Measurements from ENCODE around the gene AMOTL1. TPM values are rescaled to one million over a fixed set of nuclear protein-coding genes. Genes with fewer than 3 reads are reported as not detected.
A peak's percentile ranks its signal among the peaks of the same experiment; 100 is the strongest.

The AMOTL1 gene
- total RNA-seq, 2 donors from 2014 or later = 0.25 to 2.0 TPM

- Mint-ChIP-seq H3K4me1 (peaks cover 6% of the 10 kb centered on the region), H3K27ac (no peak overlapping the region), H3K36me3 (ENCODE audit: low read depth) (no peaks in the 10 kb centered on the region), H3K4me3 (no peak overlapping the region), H3K27me3 (peaks cover 69% of the 10 kb centered on the region)
- ATAC-seq = no peak
- no peaks in the 10 kb centered on the region for H3K9me3 ChIP-seq (ENCODE audit: control insufficient read depth, low read length, poor library complexity, severe bottlenecking)
- no peak for DNase-seq
Measured at GRCh38 chr11:94871491-94872185, 103.5 kb downstream of the AMOTL1 start.

GRCh38 chr11:94873916-94874540 lies 105.9 kb downstream of the AMOTL1 start:
- Mint-ChIP-seq H3K4me1 (peaks cover 9% of the 10 kb centered on the region), H3K27me3 (peaks cover 74% of the 10 kb centered on the region), H3K36me3 (ENCODE audit: low read depth) (no peaks in the 10 kb centered on the region), H3K27ac (no peak overlapping the region), H3K4me3 (no peak overlapping the region)
- DNase-seq (no peak), ATAC-seq (no peak)
- no peaks in the 10 kb centered on the region for H3K9me3 ChIP-seq (ENCODE audit: control insufficient read depth, low read length, poor library complexity, severe bottlenecking)

- H3K36me3 Mint-ChIP-seq (ENCODE audit: low read depth) = no peaks in the 10 kb centered on the region
- no peak for ATAC-seq
- no peaks in the 10 kb centered on the region for H3K9me3 ChIP-seq (ENCODE audit: control insufficient read depth, low read length, poor library complexity, severe bottlenecking)
- peaks cover 56% of the 10 kb centered on the region for H3K27me3 Mint-ChIP-seq
- H3K4me3 Mint-ChIP-seq = no peak overlapping the region
- DNase-seq = no peak
- H3K27ac Mint-ChIP-seq = no peak overlapping the region
- H3K4me1 Mint-ChIP-seq = peaks cover 9% of the 10 kb centered on the region
Measured at GRCh38 chr11:94876222-94876621, 108.1 kb downstream of the AMOTL1 start.

DNA sequence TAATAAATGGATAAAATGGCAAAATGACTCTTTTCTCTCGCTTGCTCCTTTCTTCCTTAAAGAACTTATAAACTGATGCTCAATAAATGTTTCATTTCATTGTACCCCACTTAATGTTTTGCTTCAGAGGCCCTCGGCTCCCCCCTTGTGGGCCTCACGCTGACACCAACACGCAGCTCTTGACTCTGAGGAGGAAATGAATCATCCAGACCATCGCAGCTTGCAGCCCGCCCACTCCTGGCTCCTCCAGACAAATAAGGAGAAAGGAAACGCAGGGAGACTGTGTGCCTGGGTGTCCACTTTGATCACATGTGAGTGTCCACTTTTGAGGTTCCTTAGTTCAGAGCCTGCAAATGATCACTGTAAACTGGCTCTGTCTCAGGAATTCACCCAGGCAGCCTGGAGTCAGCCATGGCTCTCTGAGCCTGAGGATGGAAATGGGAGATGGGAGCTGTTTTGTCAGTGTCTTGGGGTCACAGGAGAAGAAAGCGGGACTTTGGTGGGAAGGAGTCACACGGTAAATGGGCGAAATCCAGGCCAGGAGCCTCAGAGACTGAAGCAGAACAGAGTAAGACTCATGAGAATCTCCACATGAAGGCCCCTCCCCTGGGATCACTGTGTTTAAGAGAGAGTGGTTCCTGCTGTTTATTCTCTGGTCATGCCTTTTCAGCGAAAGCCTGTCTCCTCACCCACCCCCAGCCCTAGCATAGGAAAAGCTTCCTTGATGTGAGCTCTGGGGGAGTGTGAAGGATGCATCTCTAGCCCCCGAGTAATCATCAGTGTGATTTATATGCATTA lies 108.7 kb downstream of the AMOTL1 start:
- peaks cover 56% of the 10 kb centered on the region for H3K27me3 Mint-ChIP-seq
- ATAC-seq = no peak
- H3K4me1 Mint-ChIP-seq = peaks cover 8% of the 10 kb centered on the region
- no peak overlapping the region for H3K4me3 Mint-ChIP-seq
- no peaks in the 10 kb centered on the region for H3K9me3 ChIP-seq (ENCODE audit: control insufficient read depth, low read length, poor library complexity, severe bottlenecking)
- peak overlapping the region; percentile 34 for H3K27ac Mint-ChIP-seq
- H3K36me3 Mint-ChIP-seq (ENCODE audit: low read depth) = no peaks in the 10 kb centered on the region
- DNase-seq = no peak

DNA sequence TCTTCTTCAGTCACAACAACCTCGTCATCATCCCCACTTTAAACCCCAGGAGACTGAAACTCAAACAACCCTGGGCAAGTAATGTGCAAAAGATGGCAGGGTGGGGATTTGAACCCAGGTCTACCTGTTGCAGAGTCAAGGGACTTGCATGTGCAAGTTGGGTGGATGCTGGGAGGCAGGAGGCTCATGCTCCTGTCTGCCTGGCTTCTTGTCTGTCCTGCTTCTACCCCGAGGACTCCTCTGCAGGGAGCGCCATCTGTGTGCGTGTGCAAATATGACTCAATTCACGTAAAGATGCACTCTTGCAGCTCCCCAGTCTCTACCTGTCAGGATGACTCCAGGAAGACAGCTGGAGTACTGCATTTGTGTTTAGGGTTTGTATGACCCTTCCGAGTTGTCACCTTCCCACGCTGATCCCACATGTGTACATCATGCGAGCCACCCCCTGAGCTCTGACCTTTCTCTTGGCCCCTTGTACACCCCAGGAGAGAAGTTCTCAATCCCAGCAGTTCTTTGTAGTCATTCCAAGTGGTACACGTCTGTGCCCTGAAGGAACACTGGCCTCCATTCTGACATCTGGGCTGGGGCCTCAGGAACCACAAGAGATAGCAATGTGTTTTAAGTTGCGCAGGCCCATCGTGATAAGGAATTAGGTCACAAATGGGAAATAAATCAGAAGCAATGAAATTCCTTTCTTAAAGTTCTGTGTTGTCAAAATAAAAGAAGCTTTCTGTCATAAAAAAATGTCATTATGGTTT lies 109.5 kb downstream of the AMOTL1 start:
- Mint-ChIP-seq H3K27me3 (peaks cover 48% of the 10 kb centered on the region), H3K4me1 (peaks cover 7% of the 10 kb centered on the region), H3K27ac (no peak overlapping the region), H3K4me3 (peak overlapping the region; percentile 25), H3K36me3 (ENCODE audit: low read depth) (no peaks in the 10 kb centered on the region)
- H3K9me3 ChIP-seq (ENCODE audit: control insufficient read depth, low read length, poor library complexity, severe bottlenecking) = no peaks in the 10 kb centered on the region
- ATAC-seq (no peak), DNase-seq (no peak)

DNA sequence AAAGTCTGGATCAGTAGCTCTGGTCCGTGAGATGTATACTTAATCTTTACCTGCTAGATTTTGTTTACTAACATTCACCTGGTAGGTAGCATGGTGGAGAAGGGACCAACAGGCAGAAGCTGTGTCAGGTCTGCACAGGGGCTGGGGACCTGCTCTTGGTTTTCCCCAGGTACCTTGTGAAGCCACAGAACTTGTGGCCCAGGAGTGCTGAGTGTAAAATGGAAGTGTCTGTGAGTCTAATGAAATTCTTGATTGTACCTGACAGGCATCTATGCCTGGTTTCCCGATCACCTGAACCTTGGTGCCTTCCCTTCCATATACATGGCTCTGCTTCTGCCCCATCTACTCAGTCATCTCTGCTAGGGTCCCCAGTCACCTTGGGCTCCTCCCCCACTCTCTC lies 110.8 kb downstream of the AMOTL1 start:
- Mint-ChIP-seq H3K27ac (no peak overlapping the region), H3K4me1 (peaks cover 9% of the 10 kb centered on the region), H3K27me3 (peaks cover 37% of the 10 kb centered on the region), H3K36me3 (ENCODE audit: low read depth) (no peaks in the 10 kb centered on the region), H3K4me3 (no peak overlapping the region)
- no peak for DNase-seq
- ATAC-seq = no peak
- H3K9me3 ChIP-seq (ENCODE audit: control insufficient read depth, low read length, poor library complexity, severe bottlenecking) = no peaks in the 10 kb centered on the region

DNA sequence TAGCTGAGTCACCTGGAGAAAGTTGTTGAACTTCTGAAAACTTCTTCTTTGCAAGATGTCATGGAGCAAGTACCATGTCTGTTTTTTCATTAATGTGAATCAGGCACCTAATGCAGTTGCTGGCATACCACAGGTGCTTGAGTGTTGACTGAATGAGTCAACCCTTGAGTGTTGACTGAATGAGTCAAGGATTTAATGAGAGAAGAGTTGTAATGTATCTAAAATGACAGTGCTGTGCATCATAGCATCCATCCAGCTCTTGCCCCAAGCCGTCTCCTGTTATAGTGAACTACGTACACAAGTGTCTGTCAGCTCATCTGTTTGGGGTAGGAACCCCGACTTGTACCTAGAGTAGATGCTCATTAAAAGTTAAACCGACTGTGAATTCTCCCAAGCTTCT lies 112.1 kb downstream of the AMOTL1 start:
- no peak for DNase-seq
- Mint-ChIP-seq H3K4me1 (peaks cover 9% of the 10 kb centered on the region), H3K27me3 (peaks cover 25% of the 10 kb centered on the region), H3K36me3 (ENCODE audit: low read depth) (no peaks in the 10 kb centered on the region), H3K27ac (no peak overlapping the region), H3K4me3 (no peak overlapping the region)
- ATAC-seq = no peak
- H3K9me3 ChIP-seq (ENCODE audit: control insufficient read depth, low read length, poor library complexity, severe bottlenecking) = no peaks in the 10 kb centered on the region

- no peaks in the 10 kb centered on the region for H3K9me3 ChIP-seq (ENCODE audit: control insufficient read depth, low read length, poor library complexity, severe bottlenecking)
- H3K36me3 Mint-ChIP-seq (ENCODE audit: low read depth) = no peaks in the 10 kb centered on the region
- no peak for DNase-seq
- no peak for ATAC-seq
- H3K4me1 Mint-ChIP-seq = peaks cover 2% of the 10 kb centered on the region
- H3K4me3 Mint-ChIP-seq = no peak overlapping the region
- H3K27ac Mint-ChIP-seq = no peak overlapping the region
- peaks cover 6% of the 10 kb centered on the region for H3K27me3 Mint-ChIP-seq
Measured at GRCh38 chr11:94882931-94883330, 114.8 kb downstream of the AMOTL1 start.

DNA sequence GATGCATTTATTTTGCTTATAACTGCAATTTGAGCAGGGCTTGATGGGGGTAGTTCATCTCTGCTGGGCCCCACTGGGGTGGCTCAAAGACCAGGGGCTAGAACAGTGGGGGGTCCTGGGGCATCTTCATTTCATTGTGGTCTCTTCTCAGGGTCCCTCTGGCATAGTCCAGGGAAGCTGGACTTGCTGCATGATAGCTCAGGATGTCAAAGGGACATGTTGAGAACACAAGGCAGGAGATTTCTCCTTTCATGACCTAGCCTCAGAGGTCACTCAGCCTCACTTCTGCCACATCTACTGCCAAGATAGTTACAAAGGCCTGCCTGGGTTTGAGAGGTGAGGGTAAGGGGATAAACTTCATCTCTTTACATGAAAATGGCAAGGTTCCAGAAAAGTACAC lies 115.7 kb downstream of the AMOTL1 start:
- Mint-ChIP-seq H3K4me3 (no peak overlapping the region), H3K4me1 (peaks cover 2% of the 10 kb centered on the region), H3K27ac (no peak overlapping the region), H3K27me3 (peaks cover 6% of the 10 kb centered on the region), H3K36me3 (ENCODE audit: low read depth) (no peaks in the 10 kb centered on the region)
- no peaks in the 10 kb centered on the region for H3K9me3 ChIP-seq (ENCODE audit: control insufficient read depth, low read length, poor library complexity, severe bottlenecking)
- DNase-seq = no peak
- no peak for ATAC-seq

- Mint-ChIP-seq H3K27me3 (peaks cover 6% of the 10 kb centered on the region), H3K27ac (no peak overlapping the region), H3K36me3 (ENCODE audit: low read depth) (no peaks in the 10 kb centered on the region), H3K4me3 (no peak overlapping the region), H3K4me1 (peaks cover 2% of the 10 kb centered on the region)
- DNase-seq = no peak
- no peak for ATAC-seq
- no peaks in the 10 kb centered on the region for H3K9me3 ChIP-seq (ENCODE audit: control insufficient read depth, low read length, poor library complexity, severe bottlenecking)
Measured at GRCh38 chr11:94884376-94884775, 116.2 kb downstream of the AMOTL1 start.

GRCh38 chr11:94885133-94885532 lies 117.0 kb downstream of the AMOTL1 start:
- Mint-ChIP-seq H3K36me3 (ENCODE audit: low read depth) (no peaks in the 10 kb centered on the region), H3K4me3 (no peak overlapping the region), H3K4me1 (peaks cover 2% of the 10 kb centered on the region), H3K27me3 (peaks cover 6% of the 10 kb centered on the region), H3K27ac (no peak overlapping the region)
- DNase-seq (no peak), ATAC-seq (no peak)
- no peaks in the 10 kb centered on the region for H3K9me3 ChIP-seq (ENCODE audit: control insufficient read depth, low read length, poor library complexity, severe bottlenecking)

DNA sequence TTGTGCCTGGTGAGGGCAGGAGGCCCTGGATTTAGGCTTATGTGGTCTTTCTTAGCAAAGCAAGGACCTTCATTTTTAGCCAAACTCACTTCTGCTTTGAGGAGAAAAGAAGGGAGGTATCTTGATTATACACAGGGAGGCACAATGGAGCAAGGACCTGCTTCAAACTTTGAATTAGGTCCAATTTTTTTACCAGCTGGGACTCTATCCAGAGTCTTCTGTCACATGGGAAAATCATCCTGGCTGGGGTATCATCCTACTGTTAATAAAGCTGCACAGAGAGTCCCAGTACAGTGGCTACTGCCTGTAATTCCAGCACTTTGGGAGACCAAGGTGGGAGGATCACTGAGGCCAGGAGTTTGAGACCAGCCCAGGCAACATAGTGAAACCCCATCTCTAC lies 117.4 kb downstream of the AMOTL1 start:
- no peak for ATAC-seq
- DNase-seq = no peak
- Mint-ChIP-seq H3K4me3 (no peak overlapping the region), H3K36me3 (ENCODE audit: low read depth) (no peaks in the 10 kb centered on the region), H3K27me3 (peaks cover 6% of the 10 kb centered on the region), H3K27ac (no peak overlapping the region), H3K4me1 (peaks cover 2% of the 10 kb centered on the region)
- no peaks in the 10 kb centered on the region for H3K9me3 ChIP-seq (ENCODE audit: control insufficient read depth, low read length, poor library complexity, severe bottlenecking)

DNA sequence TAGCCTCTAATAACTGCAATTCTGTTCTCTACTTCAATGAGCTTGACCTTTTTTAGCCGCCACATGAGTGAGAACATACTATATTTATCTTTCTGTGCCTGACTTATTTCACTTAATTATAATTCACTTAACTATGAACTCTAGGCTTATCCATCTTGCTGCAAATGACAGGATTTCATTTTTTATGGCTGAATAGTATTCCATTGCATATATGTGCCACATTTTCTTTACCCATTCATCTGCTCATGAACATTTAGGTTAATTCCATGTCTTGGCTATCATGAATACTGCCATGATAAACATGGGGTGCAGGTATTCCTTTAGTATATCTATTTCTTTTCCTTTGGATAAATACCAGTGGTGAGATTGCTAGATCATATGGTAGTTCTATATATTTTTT lies 120.0 kb downstream of the AMOTL1 start:
- peaks cover 4% of the 10 kb centered on the region for H3K9me3 ChIP-seq (ENCODE audit: control insufficient read depth, low read length, poor library complexity, severe bottlenecking)
- peaks cover 2% of the 10 kb centered on the region for H3K4me1 Mint-ChIP-seq
- no peak overlapping the region for H3K27ac Mint-ChIP-seq
- no peak for ATAC-seq
- H3K4me3 Mint-ChIP-seq = no peak overlapping the region
- no peaks in the 10 kb centered on the region for H3K27me3 Mint-ChIP-seq
- no peaks in the 10 kb centered on the region for H3K36me3 Mint-ChIP-seq (ENCODE audit: low read depth)
- no peak for DNase-seq
